GM23338 (cell line): ENCODE data around the gene TMEM273. TPM values are rescaled to one million over a fixed set of nuclear protein-coding genes. Genes with fewer than 3 reads are reported as not detected.

Experiments
- ATAC-seq: fragments of 200-7000 bp; cut with Tn5 transposase; 3 replicates; pipeline ENCODE4 v1.9.1; 2020
- DNase-seq: peaks from one replicate; pipeline ENCODE4 v3.0.0-alpha.2; 2015; ENCODE audit warnings: low spot score
- H2AFZ ChIP-seq: fragments of 200-600 bp; sonication (generic); 2 replicates; pipeline ENCODE4 v1.8.0; 2016; ENCODE audit warnings: antibody characterized with exemption, mild to moderate bottlenecking, moderate library complexity
- H3F3A ChIP-seq: fragments of 200-600 bp; sonication (generic); replicated peaks from 2 replicates; pipeline ENCODE4 v1.8.0; 2017; ENCODE audit warnings: antibody characterized with exemption, mixed run types, low read depth
- H3K27ac ChIP-seq: fragments of 200-600 bp; sonication (generic); 2 replicates; pipeline ENCODE4 v1.6.1; 2016; ENCODE audit warnings: low read depth
- H3K27me3 ChIP-seq: fragments of 200-600 bp; sonication (generic); 2 replicates; pipeline ENCODE4 v1.8.0; 2016; ENCODE audit warnings: mild to moderate bottlenecking, mixed run types, moderate library complexity; ENCODE audit not compliant: insufficient read depth
- H3K36me3 ChIP-seq: fragments of 200-600 bp; sonication (generic); 2 replicates; pipeline ENCODE4 v1.8.0; 2016; ENCODE audit warnings: mild to moderate bottlenecking; ENCODE audit not compliant: insufficient read depth
- H3K4me1 ChIP-seq: fragments of 200-600 bp; sonication (generic); 2 replicates; pipeline ENCODE4 v1.8.0; 2016; ENCODE audit warnings: mild to moderate bottlenecking, moderate library complexity; ENCODE audit not compliant: insufficient read depth
- H3K4me2 ChIP-seq: fragments of 200-600 bp; sonication (generic); 2 replicates; pipeline ENCODE4 v1.7.1; 2017; ENCODE audit warnings: mixed run types
- H3K4me3 ChIP-seq: fragments of 200-600 bp; sonication (generic); 2 replicates; pipeline ENCODE4 v1.6.1; 2016; ENCODE audit warnings: mixed run types
- H3K79me2 ChIP-seq: fragments of 200-600 bp; sonication (generic); replicated peaks from 2 replicates; pipeline ENCODE4 v1.8.0; 2017; ENCODE audit warnings: mild to moderate bottlenecking; ENCODE audit not compliant: insufficient read depth
- H3K9me2 ChIP-seq: fragments of 200-600 bp; sonication (generic); 2 replicates; pipeline ENCODE4 v1.8.0; 2017; ENCODE audit not compliant: insufficient read depth
- H4K20me1 ChIP-seq: fragments of 200-600 bp; sonication (generic); replicated peaks from 2 replicates; pipeline ENCODE4 v1.8.0; 2017; ENCODE audit warnings: mild to moderate bottlenecking; ENCODE audit not compliant: insufficient read depth
- H3K27ac Mint-ChIP-seq: 2 replicates; pipeline ENCODE4 v1.8.0; 2020; ENCODE audit warnings: inconsistent platforms, mild to moderate bottlenecking, moderate library complexity, mixed read lengths
- H3K27me3 Mint-ChIP-seq: 3 replicates; pipeline ENCODE4 v1.8.0; 2022; ENCODE audit warnings: low read depth, mild to moderate bottlenecking, moderate library complexity, mixed read lengths, inconsistent platforms; ENCODE audit not compliant: insufficient read depth, poor library complexity
- H3K36me3 Mint-ChIP-seq: 3 replicates; pipeline ENCODE4 v1.8.0; 2021; ENCODE audit warnings: low read depth, mild to moderate bottlenecking, inconsistent platforms, moderate library complexity, mixed read lengths
- H3K4me1 Mint-ChIP-seq: 3 replicates; pipeline ENCODE4 v1.8.0; 2020; ENCODE audit warnings: mild to moderate bottlenecking, inconsistent platforms, mixed read lengths
- H3K4me3 Mint-ChIP-seq: 3 replicates; pipeline ENCODE4 v1.8.0; 2021; ENCODE audit warnings: moderate library complexity, mild to moderate bottlenecking, inconsistent platforms, mixed read lengths
- H3K9me3 Mint-ChIP-seq: 3 replicates; pipeline ENCODE4 v1.8.0; 2020; ENCODE audit warnings: moderate library complexity, mild to moderate bottlenecking, inconsistent platforms, mixed read lengths
- CREB1 ChIP-seq: fragments of 250-450 bp; sonication (Bioruptor Pico); IDR thresholded peaks from 2 replicates; pipeline ENCODE4 v1.5.0; 2020; ENCODE audit warnings: low read depth, mild to moderate bottlenecking, moderate library complexity
- CTCF ChIP-seq, 2 experiments: fragments of 200-600 bp in 1 of 2; sonication (generic) in 1 of 2; conservative IDR thresholded peaks; 2 replicates each; pipeline versions ENCODE4 v1.5.1 to v1.6.1; 2016 to 2017; ENCODE audit warnings: antibody characterized with exemption in 2 of 2, low read depth in 2 of 2, mild to moderate bottlenecking in 2 of 2, moderate library complexity in 1 of 2
- ETS1 ChIP-seq: IDR thresholded peaks from 2 replicates; pipeline ENCODE4 v1.6.1; 2016; ENCODE audit warnings: antibody characterized with exemption
- EZH2 ChIP-seq: fragments of 200-600 bp; sonication (generic); IDR thresholded peaks from one replicate; pipeline ENCODE4 v1.8.0; 2017; ENCODE audit warnings: antibody characterized with exemption, mild to moderate bottlenecking, low read depth; ENCODE audit not compliant: unreplicated experiment
- EZH2phosphoT487 ChIP-seq: fragments of 200-600 bp; sonication (generic); IDR thresholded peaks from one replicate; pipeline ENCODE4 v1.8.1; 2018; ENCODE audit warnings: antibody characterized with exemption; ENCODE audit not compliant: unreplicated experiment
- JUNB ChIP-seq: IDR thresholded peaks from one replicate; pipeline ENCODE4 v1.6.1; 2016; ENCODE audit warnings: antibody characterized with exemption; ENCODE audit not compliant: unreplicated experiment
- NANOG ChIP-seq: IDR thresholded peaks from 2 replicates; pipeline ENCODE4 v1.6.1; 2016; ENCODE audit warnings: antibody characterized with exemption, borderline replicate concordance
- POLR2AphosphoS5 ChIP-seq: IDR thresholded peaks from 2 replicates; pipeline ENCODE4 v1.6.1; 2016; ENCODE audit warnings: antibody characterized with exemption, low read depth
- REST ChIP-seq: IDR thresholded peaks from one replicate; pipeline ENCODE4 v1.6.1; 2018; ENCODE audit warnings: antibody characterized with exemption; ENCODE audit not compliant: unreplicated experiment
- STAT1 ChIP-seq: IDR thresholded peaks from one replicate; pipeline ENCODE4 v1.6.1; 2016; ENCODE audit warnings: antibody characterized with exemption; ENCODE audit not compliant: unreplicated experiment
- ZNF114 ChIP-seq: fragments of 250-450 bp; sonication (Bioruptor Pico); IDR thresholded peaks from 2 replicates; pipeline ENCODE4 v1.5.0; 2020; ENCODE audit warnings: mild to moderate bottlenecking, moderate library complexity
- ZNF331 ChIP-seq: fragments of 250-450 bp; sonication (Bioruptor Pico); IDR thresholded peaks from 2 replicates; pipeline ENCODE4 v1.5.0; 2020; ENCODE audit warnings: low read depth, mild to moderate bottlenecking, moderate library complexity
- ZNF462 ChIP-seq: fragments of 250-450 bp; sonication (Bioruptor Pico); IDR thresholded peaks from 2 replicates; pipeline ENCODE4 v1.5.0; 2020; ENCODE audit warnings: mild to moderate bottlenecking, moderate library complexity
- polyA plus RNA-seq: library from polyadenylated mRNA; unstranded; fragments of >200 nt; fragmentation: Nextera tagmentation; extraction: Ambion mirVana; gene quantifications from 2 replicates; pipeline ENCODE4 v1.2.1, GENCODE V29; 2016
- total RNA-seq: library from RNA; depleted of rRNA; stranded (reverse); fragments of >200 nt; shearing (Covaris generic); gene quantifications from 2 replicates; pipeline ENCODE4 v1.2.3, GENCODE V29; 2014

TMEM273 gene
- total and polyA plus RNA-seq, 2 experiments from 2014 or later, result not detected

GRCh38 chr10:49112098-49112497, 76.1 kb downstream of the TMEM273 start (continued):
- TF ChIP-seq ZNF462 (CRISPR knock-in tag) (no peak), EZH2phosphoT487 (no peak), CREB1 (CRISPR knock-in tag) (no peak), REST (no peak), ZNF331 (CRISPR knock-in tag) (no peak), ZNF114 (CRISPR knock-in tag) (no peak), NANOG (no peak)

- no peaks in the 10 kb centered on the region for H3F3A ChIP-seq
- no peak for DNase-seq
- no peaks in the 10 kb centered on the region for H3K79me2 ChIP-seq
- H3K36me3 ChIP-seq, result no peaks in the 10 kb centered on the region
- H3K9me2 ChIP-seq, result no peaks in the 10 kb centered on the region
- Mint-ChIP-seq H3K36me3 (no peaks in the 10 kb centered on the region), H3K27me3 (peaks cover under 1% of the 10 kb centered on the region), H3K4me1 (peaks cover 8% of the 10 kb centered on the region), H3K4me3 (no peak overlapping the region), H3K9me3 (no peaks in the 10 kb centered on the region), H3K27ac (no peak overlapping the region)
- no peak overlapping the region for H3K4me2 ChIP-seq
- no peak for ATAC-seq
- peaks cover 11% of the 10 kb centered on the region for H3K27me3 ChIP-seq
- H3K4me3 ChIP-seq, result no peak overlapping the region
- no peaks in the 10 kb centered on the region for H3K4me1 ChIP-seq
- H3K27ac ChIP-seq, result no peak overlapping the region
- H2AFZ ChIP-seq, result no peak overlapping the region
- H4K20me1 ChIP-seq, result no peaks in the 10 kb centered on the region
- TF ChIP-seq EZH2 (no peak), CREB1 (CRISPR knock-in tag) (no peak), EZH2phosphoT487 (no peak), POLR2AphosphoS5 (no peak), JUNB (no peak), ZNF114 (CRISPR knock-in tag) (no peak), CTCF (conservative IDR thresholded peaks at IDR 0.05; ENCODE audit: low read depth in 2 of 2) (no peak), STAT1 (no peak), ZNF331 (CRISPR knock-in tag) (no peak), ETS1 (no peak), NANOG (no peak)
These were observed 76.9 kb downstream of the TMEM273 start for GRCh38 chr10:49111320-49111698.
